Mesenchymal stem cell (in vitro differentiated cells and primary cell): ENCODE results near the gene POLN.
A peak's percentile ranks its signal among the peaks of the same experiment; 100 is the strongest.

Experiments used
- DNase-seq: peaks from one replicate; pipeline ENCODE4 v3.0.0-alpha.2; 2013
- H2AFZ ChIP-seq: one replicate; pipeline ENCODE4 v1.6.1; 2013; ENCODE audit warnings: low read depth, mild to moderate bottlenecking, control low read depth, inconsistent platforms, low read length, moderate library complexity
- H2AK5ac ChIP-seq: 2 replicates; pipeline ENCODE4 v1.6.1; 2013; ENCODE audit warnings: low read length, moderate library complexity, mild to moderate bottlenecking, inconsistent platforms; ENCODE audit not compliant: severe bottlenecking
- H2BK120ac ChIP-seq: one replicate; pipeline ENCODE4 v1.6.1; 2013; ENCODE audit warnings: low read depth, mild to moderate bottlenecking, inconsistent platforms, low read length, moderate library complexity
- H2BK12ac ChIP-seq, 2 experiments: one replicate each; pipeline ENCODE4 v1.6.1; 2013; ENCODE audit warnings: inconsistent platforms in 2 of 2, low read length in 2 of 2, mild to moderate bottlenecking in 2 of 2, moderate library complexity in 2 of 2, control low read depth in 1 of 2
- H2BK15ac ChIP-seq: one replicate; pipeline ENCODE4 v1.6.1; 2013; ENCODE audit warnings: mild to moderate bottlenecking, low read depth, inconsistent platforms; ENCODE audit not compliant: poor library complexity, severe bottlenecking
- H2BK5ac ChIP-seq: 2 replicates; pipeline ENCODE4 v1.6.1; 2013; ENCODE audit warnings: low read depth, mild to moderate bottlenecking, low read length, control low read depth, inconsistent platforms; ENCODE audit not compliant: poor library complexity, severe bottlenecking
- H3K14ac ChIP-seq, 2 experiments: one replicate each; pipeline ENCODE4 v1.6.1; 2013; ENCODE audit warnings: inconsistent platforms in 2 of 2, low read length in 2 of 2, control low read depth in 1 of 2, mild to moderate bottlenecking in 1 of 2, moderate library complexity in 1 of 2
- H3K18ac ChIP-seq, 2 experiments: one replicate each; pipeline ENCODE4 v1.6.1; 2013; ENCODE audit warnings: inconsistent platforms in 2 of 2, low read length in 2 of 2, control low read depth in 1 of 2, low read depth in 1 of 2, mild to moderate bottlenecking in 1 of 2
- H3K23ac ChIP-seq, 2 experiments: one replicate each; pipeline ENCODE4 v1.6.1; 2013; ENCODE audit warnings: inconsistent platforms in 2 of 2, low read length in 2 of 2, mild to moderate bottlenecking in 2 of 2, moderate library complexity in 2 of 2, control low read depth in 1 of 2
- H3K27ac ChIP-seq: 2 replicates; pipeline ENCODE4 v1.5.1; 2013; ENCODE audit warnings: mild to moderate bottlenecking, moderate library complexity, low read length, control low read depth, inconsistent platforms; ENCODE audit not compliant: poor library complexity, severe bottlenecking
- H3K27me3 ChIP-seq, 2 experiments: 2 replicates each; pipeline versions ENCODE4 v1.6.1 to v1.7.0; 2013; ENCODE audit warnings: low read length in 2 of 2, mild to moderate bottlenecking in 2 of 2, moderate library complexity in 2 of 2, control low read depth in 1 of 2, inconsistent platforms in 1 of 2; ENCODE audit not compliant: control insufficient read depth in 1 of 2, insufficient read depth in 1 of 2
- H3K36me3 ChIP-seq, 2 experiments: 2 replicates each; pipeline versions ENCODE4 v1.6.1 to v1.7.0; 2013; ENCODE audit warnings: low read length in 2 of 2, control low read depth in 1 of 2, inconsistent platforms in 1 of 2, low read depth in 1 of 2, mild to moderate bottlenecking in 1 of 2; ENCODE audit not compliant: insufficient read depth in 2 of 2, control insufficient read depth in 1 of 2
- H3K4ac ChIP-seq, 2 experiments: one replicate each; pipeline ENCODE4 v1.6.1; 2013; ENCODE audit warnings: inconsistent platforms in 2 of 2, low read length in 2 of 2, mild to moderate bottlenecking in 2 of 2, moderate library complexity in 2 of 2, control low read depth in 1 of 2, low read depth in 1 of 2
- H3K4me1 ChIP-seq: 2 replicates; pipeline ENCODE4 v1.6.1; 2013; ENCODE audit warnings: low read depth, low read length, control low read depth; ENCODE audit not compliant: control insufficient read depth, insufficient read depth
- H3K4me2 ChIP-seq: 2 replicates; pipeline ENCODE4 v1.6.1; 2013; ENCODE audit warnings: low read length, mild to moderate bottlenecking, inconsistent platforms; ENCODE audit not compliant: poor library complexity, severe bottlenecking
- H3K4me3 ChIP-seq, 2 experiments: 2 replicates each; pipeline versions ENCODE4 v1.5.1 to v1.7.0; 2013; ENCODE audit warnings: low read length in 2 of 2, mild to moderate bottlenecking in 2 of 2, control low read depth in 1 of 2, low read depth in 1 of 2; ENCODE audit not compliant: insufficient read depth in 1 of 2
- H3K79me1 ChIP-seq: replicated peaks from 2 replicates; pipeline ENCODE4 v1.6.1; 2013; ENCODE audit warnings: mild to moderate bottlenecking, control low read depth, low read length, inconsistent platforms; ENCODE audit not compliant: poor library complexity, severe bottlenecking
- H3K9ac ChIP-seq: 2 replicates; pipeline ENCODE4 v1.7.0; 2013; ENCODE audit warnings: mild to moderate bottlenecking, low read length, moderate library complexity
- H3K9me3 ChIP-seq: 2 replicates; pipeline ENCODE4 v1.7.0; 2013; ENCODE audit warnings: mild to moderate bottlenecking, low read length; ENCODE audit not compliant: control insufficient read depth
- H4K8ac ChIP-seq: one replicate; pipeline ENCODE4 v1.6.1; 2013; ENCODE audit warnings: inconsistent platforms, mild to moderate bottlenecking, low read length, moderate library complexity
- H4K91ac ChIP-seq: one replicate; pipeline ENCODE4 v1.6.1; 2013; ENCODE audit warnings: mild to moderate bottlenecking, low read length, inconsistent platforms
- WGBS: methylation state at CpG from one replicate; pipeline ENCODE4 v1.1.7; 2013; ENCODE audit warnings: mixed read lengths; 5-methylcytosine and 5-hydroxymethylcytosine counted together

The POLN gene

DNA sequence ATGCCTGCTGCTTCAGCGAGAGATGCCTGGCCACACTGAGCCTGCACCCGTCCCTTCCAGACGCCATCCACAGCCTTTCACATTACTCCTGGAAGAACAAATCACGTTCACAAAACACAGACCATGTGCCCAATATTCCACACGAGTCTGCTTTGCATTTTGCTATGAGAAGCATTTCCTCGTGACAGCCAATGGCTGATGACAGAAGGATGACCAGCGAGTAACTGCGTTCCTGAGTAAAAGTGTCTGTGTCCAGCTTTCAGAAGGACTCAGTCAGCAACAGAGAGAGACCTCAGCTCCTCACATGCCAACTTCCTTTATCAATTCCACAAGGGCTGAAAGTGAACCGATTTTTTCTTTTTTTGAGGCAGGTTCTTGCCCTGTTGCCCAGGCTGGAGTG, 163.3 kb downstream of the POLN start:
- Histone ChIP-seq H3K18ac (no peak overlapping the region), H2BK12ac (no peak overlapping the region), H3K9me3 (no peaks in the 10 kb centered on the region), H4K8ac (no peak overlapping the region), H2BK120ac (no peak overlapping the region), H3K27me3 (peaks cover 3 to 8% of the 10 kb centered on the region in 2 experiments), H3K36me3 (no peaks in the 10 kb centered on the region), H3K4me3 (no peak overlapping the region), H3K4me2 (no peak overlapping the region), H2AK5ac (no peak overlapping the region), H3K4ac (no peak overlapping the region), H3K23ac (no peak overlapping the region), H4K91ac (no peak overlapping the region), H2BK5ac (no peak overlapping the region), H2BK15ac (no peak overlapping the region), H3K9ac (no peak overlapping the region), H3K14ac (no peak overlapping the region), H3K79me1 (no peaks in the 10 kb centered on the region), H3K4me1 (no peaks in the 10 kb centered on the region), H2AFZ (no peak overlapping the region), H3K27ac (no peak overlapping the region)
- no peak for DNase-seq
- WGBS, result 78% methylated on average over 9 of the region's 9 CpGs

DNA sequence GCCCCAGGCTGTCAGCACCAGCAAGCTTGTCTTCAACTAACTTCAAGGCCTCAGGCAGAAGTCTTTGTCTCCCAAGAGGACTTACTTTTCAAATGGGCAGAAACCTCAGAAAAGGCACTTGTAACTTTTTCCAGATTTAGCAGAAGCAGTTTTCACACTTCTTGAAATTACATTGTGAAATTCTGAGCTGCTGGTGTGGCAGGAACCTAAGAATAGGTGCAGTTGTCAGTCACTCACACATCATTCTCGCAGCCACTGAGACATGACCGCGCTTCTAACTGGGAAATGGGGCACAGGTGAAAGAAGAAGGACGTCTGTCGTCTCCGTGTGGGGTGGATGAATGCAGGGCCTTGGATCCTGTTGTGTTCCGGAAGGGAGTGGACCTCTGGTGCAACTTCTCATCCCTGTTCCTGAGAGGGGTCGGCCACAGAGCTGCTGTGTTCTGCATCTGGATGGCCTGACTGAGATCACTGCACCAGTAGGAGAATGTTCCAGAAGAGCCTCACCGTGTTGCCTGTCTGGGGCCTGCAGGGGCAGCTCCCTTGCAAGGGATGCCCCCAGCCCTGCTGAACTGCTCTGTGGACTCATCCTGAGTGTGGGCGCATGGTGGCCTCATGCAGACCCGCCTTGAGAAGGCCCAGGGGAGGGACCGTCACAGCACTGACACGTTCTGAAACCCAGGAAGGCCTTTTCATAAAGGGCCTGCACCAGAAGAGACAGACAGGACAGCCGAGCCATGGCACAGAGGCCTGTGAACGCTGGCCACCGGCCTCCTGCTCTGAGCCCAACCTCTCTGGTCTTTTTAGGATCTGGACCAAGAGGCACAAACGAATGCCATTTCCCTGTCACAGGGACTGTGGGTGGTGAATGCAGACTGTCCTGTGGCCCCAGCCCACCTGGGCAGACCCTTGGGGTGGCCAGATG, 164.1 kb downstream of the POLN start:
- no peak overlapping the region for H2BK15ac ChIP-seq
- no peak overlapping the region for H3K9ac ChIP-seq
- H3K27ac ChIP-seq, result no peak overlapping the region
- H4K91ac ChIP-seq, result no peak overlapping the region
- peaks cover 7% of the 10 kb centered on the region in 2 experiments for H3K27me3 ChIP-seq
- no peaks in the 10 kb centered on the region for H3K9me3 ChIP-seq
- H2BK12ac ChIP-seq, result no peak overlapping the region
- H2BK5ac ChIP-seq, result no peak overlapping the region
- 88% methylated on average over 17 of the region's 17 CpGs for WGBS
- no peaks in the 10 kb centered on the region for H3K79me1 ChIP-seq
- H3K14ac ChIP-seq, result no peak overlapping the region
- peak overlapping the region in 1 of 2 experiments; percentile 24 for H3K4ac ChIP-seq
- no peak overlapping the region for H3K4me2 ChIP-seq
- no peak overlapping the region for H4K8ac ChIP-seq
- H2AK5ac ChIP-seq, result no peak overlapping the region
- H3K4me3 ChIP-seq, result no peak overlapping the region
- H3K23ac ChIP-seq, result no peak overlapping the region
- no peaks in the 10 kb centered on the region for H3K36me3 ChIP-seq
- H3K4me1 ChIP-seq, result no peaks in the 10 kb centered on the region
- no peak overlapping the region for H3K18ac ChIP-seq
- no peak overlapping the region for H2BK120ac ChIP-seq
- no peak for DNase-seq
- H2AFZ ChIP-seq, result no peak overlapping the region

GRCh38 chr4:2076908-2077536, 164.9 kb downstream of the POLN start:
- Histone ChIP-seq H4K91ac (peak overlapping the region; percentile 10), H3K9ac (no peak overlapping the region), H3K9me3 (no peaks in the 10 kb centered on the region), H3K4me1 (no peaks in the 10 kb centered on the region), H2AK5ac (no peak overlapping the region), H3K4me3 (no peak overlapping the region), H3K36me3 (no peaks in the 10 kb centered on the region), H4K8ac (peak overlapping the region; percentile 32), H2AFZ (no peak overlapping the region), H2BK15ac (no peak overlapping the region), H3K27ac (no peak overlapping the region), H3K4ac (no peak overlapping the region), H2BK5ac (no peak overlapping the region), H3K27me3 (peaks cover 7 to 13% of the 10 kb centered on the region in 2 experiments), H3K23ac (no peak overlapping the region), H3K14ac (no peak overlapping the region), H2BK120ac (no peak overlapping the region), H2BK12ac (no peak overlapping the region), H3K4me2 (no peak overlapping the region), H3K18ac (no peak overlapping the region), H3K79me1 (no peaks in the 10 kb centered on the region)
- no peak for DNase-seq
- WGBS, result 83% methylated on average over 9 of the region's 9 CpGs
